ENCODE results near the gene DEGS2. TPM values are rescaled to one million over a fixed set of nuclear protein-coding genes. Genes with fewer than 3 reads are reported as not detected.

Gene DEGS2
- total RNA-seq, 1 experiment from 2014 or later = 1.8 TPM

GRCh38 chr14:100150932-100151587, 8.4 kb downstream of the DEGS2 start:
- no peaks in the 10 kb centered on the region for H3K79me2 ChIP-seq (ENCODE audit: insufficient read depth, low read length)
- ChIA-PET RAD21 (ENCODE audit: low non-redundant PET in 1 of 2, low total read pairs in 2 of 2, uncharacterized antibody in 2 of 2, unreplicated experiment in 2 of 2) (no interaction called here), POLR2A (no interaction called here), CTCF (no interaction called here)
- H3K9me3 ChIP-seq (ENCODE audit: control insufficient read depth in 1 of 2, insufficient read depth in 1 of 2, low read depth in 1 of 2, low read length in 2 of 2) = peaks cover 9 to 11% of the 10 kb centered on the region in 2 experiments; a peak in 2 of 4 replicates
- no peaks in the 10 kb centered on the region; a peak in 1 of 4 replicates for H3K4me1 ChIP-seq (ENCODE audit: control insufficient read depth in 1 of 2, insufficient read depth in 2 of 2, low read length in 2 of 2)
- H3K27ac ChIP-seq (ENCODE audit: low read depth, low read length) = no peak overlapping the region
- TF ChIP-seq MAX (IDR thresholded peaks at IDR 0.05) (no peak), CEBPB (IDR thresholded peaks at IDR 0.05; ENCODE audit: low read depth) (no peak), YY1 (IDR thresholded peaks at IDR 0.05; ENCODE audit: extremely low read depth, insufficient replicate concordance, low read depth, low read length) (no peak), POLR2A (IDR thresholded peaks at IDR 0.05; ENCODE audit: borderline replicate concordance, extremely low read depth, insufficient read depth, insufficient read length) (no peak), JUND (IDR thresholded peaks at IDR 0.05) (no peak), ELF1 (IDR thresholded peaks at IDR 0.05; ENCODE audit: borderline replicate concordance, low read depth) (no peak), POLR2AphosphoS5 (IDR thresholded peaks at IDR 0.05; ENCODE audit: low read depth, low read length) (no peak), RAD21 (IDR thresholded peaks at IDR 0.05; ENCODE audit: low read depth) (no peak), EZH2 (IDR thresholded peaks at IDR 0.05) (no peak), SP1 (IDR thresholded peaks at IDR 0.05; ENCODE audit: low read depth) (no peak), ZFX (IDR thresholded peaks at IDR 0.05) (no peak)
- H3K4me2 ChIP-seq (ENCODE audit: low read length) = no peak overlapping the region
- H3K36me3 ChIP-seq (ENCODE audit: control insufficient read depth in 1 of 2, insufficient read depth in 2 of 2, low read length in 2 of 2) = no peaks in the 10 kb centered on the region
- H3K9me2 ChIP-seq (ENCODE audit: insufficient read depth) = no peaks in the 10 kb centered on the region
- no TSS peak for BruUV-seq (replicated peaks)
- intact Hi-C loops (cut with micrococcal nuclease) = no loop called here
- DNase-seq (ENCODE audit: low read depth, low spot score) (no peak), ATAC-seq (no peak)
- no peak overlapping the region for H3K9ac ChIP-seq (ENCODE audit: low read length)
- H4K20me1 ChIP-seq (ENCODE audit: insufficient read depth) = no peaks in the 10 kb centered on the region
- no peak overlapping the region for H2AFZ ChIP-seq (ENCODE audit: low read depth, low read length, poor library complexity, severe bottlenecking)
- H3K4me3 ChIP-seq (replicated peaks in 1 of 2; ENCODE audit: low read depth in 1 of 2, low read length in 2 of 2) = no peak overlapping the region
- no peaks in the 10 kb centered on the region for H3K27me3 ChIP-seq (ENCODE audit: insufficient read depth, low read length)
